ENCODE measurements around the gene CRK.

DNA sequence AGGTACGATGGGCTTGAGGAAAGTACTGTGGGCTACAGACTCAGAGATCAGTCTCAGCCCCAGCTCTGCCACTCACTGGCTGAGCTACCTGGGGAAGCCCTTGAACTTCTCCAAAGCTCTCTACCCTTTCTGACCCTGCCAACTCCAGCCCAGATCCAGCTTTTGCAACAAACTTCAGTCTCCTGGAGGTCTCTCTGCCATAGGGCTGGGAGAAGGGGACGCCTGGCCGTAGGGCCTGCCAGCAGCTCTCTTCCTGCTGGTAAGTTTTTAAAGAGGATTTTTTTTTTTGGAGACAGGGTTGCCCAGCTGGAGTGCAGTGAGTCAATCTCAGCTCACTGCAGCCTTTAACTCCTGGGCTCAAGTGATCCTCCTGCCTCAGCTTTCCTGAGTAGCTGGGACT is 48.8 kb upstream of the CRK start:
- TF ChIP-seq, protein P1, sequence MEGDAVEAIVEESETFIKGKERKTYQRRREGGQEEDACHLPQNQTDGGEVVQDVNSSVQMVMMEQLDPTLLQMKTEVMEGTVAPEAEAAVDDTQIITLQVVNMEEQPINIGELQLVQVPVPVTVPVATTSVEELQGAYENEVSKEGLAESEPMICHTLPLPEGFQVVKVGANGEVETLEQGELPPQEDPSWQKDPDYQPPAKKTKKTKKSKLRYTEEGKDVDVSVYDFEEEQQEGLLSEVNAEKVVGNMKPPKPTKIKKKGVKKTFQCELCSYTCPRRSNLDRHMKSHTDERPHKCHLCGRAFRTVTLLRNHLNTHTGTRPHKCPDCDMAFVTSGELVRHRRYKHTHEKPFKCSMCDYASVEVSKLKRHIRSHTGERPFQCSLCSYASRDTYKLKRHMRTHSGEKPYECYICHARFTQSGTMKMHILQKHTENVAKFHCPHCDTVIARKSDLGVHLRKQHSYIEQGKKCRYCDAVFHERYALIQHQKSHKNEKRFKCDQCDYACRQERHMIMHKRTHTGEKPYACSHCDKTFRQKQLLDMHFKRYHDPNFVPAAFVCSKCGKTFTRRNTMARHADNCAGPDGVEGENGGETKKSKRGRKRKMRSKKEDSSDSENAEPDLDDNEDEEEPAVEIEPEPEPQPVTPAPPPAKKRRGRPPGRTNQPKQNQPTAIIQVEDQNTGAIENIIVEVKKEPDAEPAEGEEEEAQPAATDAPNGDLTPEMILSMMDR (conservative IDR thresholded peaks at IDR 0.05 in 1 of 2, IDR thresholded peaks at IDR 0.05 in 1 of 2; ENCODE audit: extremely low read depth in 1 of 2, insufficient read depth in 1 of 2, low read depth in 1 of 2, low read length in 2 of 2), result no peak
- TF ChIP-seq EZH2 (IDR thresholded peaks at IDR 0.05; ENCODE audit: borderline replicate concordance, low read length), result no peak
